VCaP (cell line): ENCODE data around the gene DHRS1.

Experiments used
- H3K27ac ChIP-seq: fragments of 450-650 bp; 2 replicates; pipeline ENCODE4 v1.5.1; 2017
- CTCF ChIP-seq: fragments of 450-650 bp; conservative IDR thresholded peaks from 2 replicates; pipeline ENCODE4 v1.5.1; 2017; ENCODE audit warnings: mild to moderate bottlenecking, moderate library complexity

The DHRS1 gene

GRCh38 chr14:24264298-24264697 is 35.3 kb downstream of the DHRS1 start:
- TF ChIP-seq CTCF = no peak
- H3K27ac ChIP-seq = no peak overlapping the region

DNA sequence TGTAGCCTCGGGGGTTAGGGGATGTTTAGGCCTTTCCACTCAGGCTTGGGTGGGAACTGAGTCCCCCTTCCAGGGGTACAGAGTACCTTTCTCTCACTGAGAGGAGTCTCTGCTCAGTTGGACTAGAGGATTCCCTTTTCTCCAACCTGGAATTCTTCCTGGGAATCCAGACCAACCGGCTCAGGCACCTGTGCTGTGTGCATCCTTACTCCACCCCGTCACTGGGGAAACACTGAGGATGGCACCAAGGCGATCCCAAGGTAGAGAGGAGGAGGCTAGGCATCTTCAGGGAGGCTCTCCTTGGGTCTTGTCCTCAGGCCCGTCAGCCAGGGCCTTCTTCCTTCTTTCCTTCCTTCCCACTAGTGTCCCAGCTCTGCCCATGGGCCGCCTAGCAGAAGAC is 35.7 kb downstream of the DHRS1 start:
- no peak for TF ChIP-seq CTCF
- H3K27ac ChIP-seq = no peak overlapping the region

- TF ChIP-seq CTCF = no peak
- no peak within 1 kb of the TSS for H3K27ac ChIP-seq
Measured at GRCh38 chr14:24262821-24263733, 36.5 kb downstream of the DHRS1 start, which contains the start of gene TGM1. TGM1 (minus strand) TSS chr14:24263177; CDS start chr14:24262352, 825 bp downstream.

DNA sequence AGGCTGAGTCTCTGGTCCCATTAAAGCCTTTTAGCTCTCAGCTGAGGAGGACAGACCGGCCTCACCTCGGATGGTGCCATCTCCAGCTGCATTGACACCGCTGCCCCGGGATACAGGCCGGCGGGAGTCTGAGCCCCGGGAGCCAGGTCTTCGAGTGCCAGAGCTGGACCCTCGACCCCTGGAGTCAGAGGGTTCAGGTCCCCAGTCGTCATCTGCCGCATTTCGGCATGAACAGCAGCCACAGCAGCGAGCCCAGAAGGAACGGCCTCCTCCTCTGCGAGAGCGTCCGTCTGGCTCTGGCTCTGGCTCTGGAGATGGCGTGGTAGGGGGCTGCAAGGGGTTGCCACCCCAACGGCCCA is 37.6 kb downstream of the DHRS1 start:
- H3K27ac ChIP-seq = no peak overlapping the region
- TF ChIP-seq CTCF = no peak

GRCh38 chr14:24261256-24261968 is 38.2 kb downstream of the DHRS1 start:
- no peak overlapping the region for H3K27ac ChIP-seq
- no peak for TF ChIP-seq CTCF

DNA sequence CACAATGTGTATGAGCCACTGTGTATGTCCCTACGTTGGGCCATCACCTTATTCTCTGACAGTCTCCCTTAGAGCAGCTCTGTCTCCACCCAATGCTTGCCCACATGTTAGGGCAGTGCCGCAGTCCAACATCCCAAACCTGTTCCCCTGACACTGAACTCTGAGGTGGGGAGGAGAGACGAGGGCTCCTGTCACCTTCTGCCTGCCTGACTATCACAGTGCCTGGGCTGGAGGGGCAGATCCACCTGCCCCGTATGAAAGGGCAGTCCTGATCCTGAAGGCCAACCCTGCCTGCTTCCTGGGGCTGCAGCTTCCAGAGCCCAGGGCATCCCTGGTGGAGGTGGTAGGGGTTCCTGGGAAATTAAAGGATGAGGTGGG is 38.8 kb downstream of the DHRS1 start:
- no peak overlapping the region for H3K27ac ChIP-seq
- TF ChIP-seq CTCF = no peak

GRCh38 chr14:24260026-24260779 is 39.4 kb downstream of the DHRS1 start:
- TF ChIP-seq CTCF = no peak
- no peak overlapping the region for H3K27ac ChIP-seq
